ENCODE results near the gene MYPN. TPM values are rescaled to one million over a fixed set of nuclear protein-coding genes. Genes with fewer than 3 reads are reported as not detected.

Gene MYPN
- total RNA-seq, 1 experiment from 2014 or later = not detected

DNA sequence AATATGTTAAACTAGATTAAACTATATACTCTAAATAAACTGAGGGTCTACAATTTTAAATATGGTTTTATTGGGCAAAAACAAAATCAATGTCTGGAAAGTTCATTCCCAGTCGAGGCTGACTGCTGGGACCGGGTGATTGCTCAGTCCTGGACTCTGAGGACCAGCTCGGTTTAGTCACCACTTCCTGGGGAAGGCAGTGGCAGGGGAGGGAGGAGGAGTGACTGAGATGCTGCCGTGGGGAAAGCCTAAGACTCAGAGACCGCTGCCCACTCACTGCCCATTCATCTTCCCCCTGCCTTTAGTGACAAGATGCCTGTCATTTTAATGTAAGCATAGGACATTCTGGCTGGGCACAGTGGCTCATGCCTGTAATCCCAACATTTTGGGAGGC lies 93.7 kb downstream of the MYPN start:
- H3K4ac ChIP-seq (ENCODE audit: low read depth, low read length) = no peak overlapping the region
- H3K4me1 Mint-ChIP-seq = peaks cover 2 to 4% of the 10 kb centered on the region in 2 experiments; a peak in 1 of 4 replicates
- no peak for DNase-seq
- H2BK5ac ChIP-seq (ENCODE audit: insufficient read length, low read length) = no peak overlapping the region
- H3K27me3 ChIP-seq (ENCODE audit: insufficient read depth, low read length) = no peaks in the 10 kb centered on the region
- no peaks in the 10 kb centered on the region for H3K9me3 ChIP-seq (ENCODE audit: control insufficient read depth, low read depth, low read length)
- H3K27ac Mint-ChIP-seq = no peak overlapping the region
- no peaks in the 10 kb centered on the region for H3K23me2 ChIP-seq (ENCODE audit: insufficient read length, low read depth, low read length, poor library complexity, severe bottlenecking)
- no peak overlapping the region for H3K27ac ChIP-seq (ENCODE audit: insufficient read length, low read depth, low read length)
- H2BK15ac ChIP-seq (ENCODE audit: low read depth, low read length) = no peak overlapping the region
- no peak overlapping the region for H2BK12ac ChIP-seq (ENCODE audit: insufficient read length, low read depth, low read length)
- H3K79me1 ChIP-seq (ENCODE audit: insufficient read depth, low read depth, low read length, poor library complexity, severe bottlenecking) = no peaks in the 10 kb centered on the region
- no peaks in the 10 kb centered on the region for H3K36me3 Mint-ChIP-seq (ENCODE audit: insufficient read depth in 1 of 3, low read depth in 3 of 3)
- H4K5ac ChIP-seq (ENCODE audit: insufficient read length, low read depth, low read length) = no peak overlapping the region
- no peaks in the 10 kb centered on the region for H3K4me1 ChIP-seq (ENCODE audit: insufficient read depth, low read length)
- H3K4me3 Mint-ChIP-seq = no peak overlapping the region
- no peaks in the 10 kb centered on the region for H3K79me2 ChIP-seq (ENCODE audit: insufficient read depth, low read length)
- TF ChIP-seq, protein P1, sequence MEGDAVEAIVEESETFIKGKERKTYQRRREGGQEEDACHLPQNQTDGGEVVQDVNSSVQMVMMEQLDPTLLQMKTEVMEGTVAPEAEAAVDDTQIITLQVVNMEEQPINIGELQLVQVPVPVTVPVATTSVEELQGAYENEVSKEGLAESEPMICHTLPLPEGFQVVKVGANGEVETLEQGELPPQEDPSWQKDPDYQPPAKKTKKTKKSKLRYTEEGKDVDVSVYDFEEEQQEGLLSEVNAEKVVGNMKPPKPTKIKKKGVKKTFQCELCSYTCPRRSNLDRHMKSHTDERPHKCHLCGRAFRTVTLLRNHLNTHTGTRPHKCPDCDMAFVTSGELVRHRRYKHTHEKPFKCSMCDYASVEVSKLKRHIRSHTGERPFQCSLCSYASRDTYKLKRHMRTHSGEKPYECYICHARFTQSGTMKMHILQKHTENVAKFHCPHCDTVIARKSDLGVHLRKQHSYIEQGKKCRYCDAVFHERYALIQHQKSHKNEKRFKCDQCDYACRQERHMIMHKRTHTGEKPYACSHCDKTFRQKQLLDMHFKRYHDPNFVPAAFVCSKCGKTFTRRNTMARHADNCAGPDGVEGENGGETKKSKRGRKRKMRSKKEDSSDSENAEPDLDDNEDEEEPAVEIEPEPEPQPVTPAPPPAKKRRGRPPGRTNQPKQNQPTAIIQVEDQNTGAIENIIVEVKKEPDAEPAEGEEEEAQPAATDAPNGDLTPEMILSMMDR (conservative IDR thresholded peaks at IDR 0.05) = no peak
- WGBS (ENCODE audit: extremely low coverage, insufficient read length, low lambda C conversion rate) = no CpG with 5 or more reads among the region's 5 CpGs
- no peak overlapping the region for H3K4me2 ChIP-seq (ENCODE audit: insufficient read depth, insufficient read length, low read length)
- no peaks in the 10 kb centered on the region for H3K27me3 Mint-ChIP-seq (ENCODE audit: low read depth)
- no peak overlapping the region for H2AFZ ChIP-seq (ENCODE audit: low read length)
- no peak overlapping the region for H2BK120ac ChIP-seq (ENCODE audit: low read depth, low read length, poor library complexity, severe bottlenecking)
- H2BK20ac ChIP-seq (ENCODE audit: low read depth, low read length, poor library complexity, severe bottlenecking) = no peak overlapping the region
- H3K18ac ChIP-seq (ENCODE audit: insufficient read length, low read depth, low read length) = no peak overlapping the region
- H4K20me1 ChIP-seq (ENCODE audit: control insufficient read depth, insufficient read depth, insufficient read length) = no peaks in the 10 kb centered on the region
- H4K91ac ChIP-seq (ENCODE audit: insufficient read length, low read depth, low read length) = no peak overlapping the region
- H3T11ph ChIP-seq (ENCODE audit: low read length) = no peak overlapping the region
- H3K14ac ChIP-seq (ENCODE audit: insufficient read depth, low read length) = no peak overlapping the region
- no peak overlapping the region for H2AK5ac ChIP-seq (ENCODE audit: insufficient read length, low read length)
- no peak overlapping the region for H3K9ac ChIP-seq (ENCODE audit: extremely low read depth, insufficient read length, low read length)
- no peak overlapping the region for H4K8ac ChIP-seq (replicated peaks; ENCODE audit: insufficient read length, low read depth, low read length)
- no peaks in the 10 kb centered on the region for H3K9me3 Mint-ChIP-seq
- no peak overlapping the region for H3K56ac ChIP-seq (ENCODE audit: insufficient read length, low read depth, low read length)
- H3K23ac ChIP-seq (ENCODE audit: insufficient read length, low read depth, low read length) = no peak overlapping the region

All from H9 (cell line).